ENCODE measurements around the gene CTAG2.
"Not testable (repeated sequence)": the region's sequence is repeated elsewhere in the genome, so short reads cannot be mapped to it uniquely, and the experiment has no call there.

CTAG2 gene

DNA sequence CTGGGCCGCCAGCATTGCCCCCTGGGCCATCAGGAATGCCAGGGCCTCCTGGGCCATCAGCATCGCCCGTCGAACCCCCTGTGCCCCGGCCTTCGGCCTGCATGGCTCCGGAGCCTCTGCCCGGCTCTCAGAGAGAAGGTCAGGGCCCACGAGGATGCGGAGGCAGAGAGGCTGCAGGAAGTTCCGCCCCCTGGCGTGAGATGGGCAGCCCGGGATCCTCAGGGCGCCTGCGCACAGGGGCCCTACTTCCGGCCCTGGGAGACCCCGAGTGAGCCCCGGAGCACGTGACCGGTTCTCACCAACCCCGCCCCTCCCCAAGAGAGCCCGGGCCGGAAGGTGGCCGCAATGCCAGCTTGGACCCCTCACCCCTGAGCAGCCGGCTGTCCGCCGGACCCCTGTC lies at the start of gene CTAG2:
TSS of gene CTAG2 (minus strand) at position 167 of the 400 bp plus-strand sequence. CDS start at position 103, 64 bp downstream.
- not testable (repeated sequence) for DNase-seq

DNA sequence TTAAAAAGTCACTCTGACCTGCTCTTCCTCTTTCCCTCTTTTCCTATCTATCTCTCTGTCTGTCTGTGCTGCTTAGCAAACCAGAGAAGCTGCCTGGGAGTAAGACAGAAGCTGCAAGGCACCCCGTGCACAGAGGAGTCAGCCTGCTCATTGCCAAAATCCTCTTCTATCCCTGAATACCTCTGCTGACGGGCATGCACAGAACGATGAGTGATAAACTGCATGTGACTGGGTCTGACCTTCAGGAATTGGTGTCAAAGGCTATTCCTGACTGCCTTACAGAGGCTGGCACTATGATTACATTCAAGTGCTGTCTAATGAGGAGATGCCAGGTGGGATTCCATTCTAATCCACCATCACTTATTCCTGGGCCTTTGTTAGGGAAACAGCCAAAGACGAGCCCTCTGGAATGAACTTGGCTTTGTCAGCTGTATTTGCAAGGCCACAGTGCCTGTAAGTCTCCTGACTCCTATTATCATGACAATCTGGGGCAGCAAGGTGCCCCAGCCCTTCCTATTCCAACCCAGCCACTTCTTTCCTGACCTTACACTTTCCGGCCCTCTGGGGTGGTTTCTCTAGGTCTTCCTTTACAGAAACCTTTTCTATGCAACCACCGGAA lies 45.4 kb upstream of the CTAG2 start:
- no peak for DNase-seq

DNA sequence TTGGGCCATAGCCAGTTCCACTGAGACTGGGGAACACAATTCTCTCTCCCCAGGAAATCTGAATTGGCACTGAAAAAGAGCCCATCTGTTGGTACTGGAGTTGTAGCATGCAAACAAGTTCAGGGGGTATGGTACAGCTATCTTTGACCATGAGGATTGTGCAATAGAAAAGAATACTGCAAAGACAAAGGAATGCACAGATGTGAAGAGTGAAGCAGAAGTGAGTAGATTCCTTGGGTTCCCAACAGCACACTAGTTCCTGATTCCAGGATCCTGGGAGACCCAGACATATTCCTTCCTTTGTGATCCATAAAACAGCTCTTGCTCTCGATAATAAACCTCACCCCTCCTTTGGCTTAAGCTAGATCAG lies 43.3 kb upstream of the CTAG2 start:
- no peak for DNase-seq

DNA sequence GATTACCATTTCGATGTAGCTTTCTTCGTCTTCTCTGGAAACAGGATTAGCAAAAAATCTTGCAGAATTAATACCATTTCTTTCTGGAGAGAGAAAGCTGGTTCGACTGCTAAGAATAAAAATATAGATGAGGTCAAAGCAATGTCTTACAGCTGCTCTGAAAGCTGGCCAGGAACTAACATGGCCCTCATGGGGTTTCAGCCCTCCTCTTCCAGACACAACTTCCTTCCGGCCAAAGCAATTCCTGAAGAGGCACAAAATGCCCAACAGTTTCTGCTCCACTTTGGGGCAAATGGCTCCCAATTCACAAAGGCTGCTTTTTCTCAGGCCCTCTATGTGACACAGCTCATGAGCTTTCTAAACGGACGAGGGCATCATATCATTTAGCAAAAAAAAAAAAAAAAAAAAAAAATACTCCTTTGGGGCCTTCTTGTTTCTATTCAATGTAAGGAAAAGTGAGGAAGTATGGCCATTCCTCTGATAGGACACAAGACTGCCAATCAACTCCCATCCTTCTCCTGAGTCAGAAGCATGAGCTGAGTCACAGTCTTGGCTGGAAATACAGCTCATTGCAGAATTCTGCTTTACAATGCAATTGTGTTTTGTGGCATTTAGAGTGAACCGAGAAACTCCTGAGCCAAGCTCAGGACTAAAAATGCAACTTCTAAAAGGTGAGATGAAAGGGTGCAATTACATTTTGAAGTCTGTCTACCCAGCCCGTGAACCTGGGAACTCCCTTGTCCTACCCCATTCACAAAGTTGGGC lies 42.7 kb upstream of the CTAG2 start:
- DNase-seq = no peak

DNA sequence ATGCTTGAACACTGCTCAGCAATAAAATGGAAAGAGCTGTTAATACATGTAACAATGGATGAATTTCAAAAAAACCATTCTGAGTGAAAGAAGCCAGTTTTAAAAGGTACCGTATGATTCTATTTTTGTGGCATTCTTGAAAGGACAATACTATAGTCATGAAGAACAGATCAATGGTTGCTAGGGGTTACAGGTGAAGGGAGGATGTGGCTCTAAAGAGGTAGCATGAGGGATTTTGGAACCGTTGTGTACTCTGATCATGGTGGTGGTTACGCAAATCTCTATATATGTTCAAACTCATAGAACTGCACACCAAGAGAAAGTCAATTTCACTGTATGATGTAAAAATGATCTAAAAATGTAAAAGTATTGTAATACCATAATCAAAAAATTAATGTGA lies 40.0 kb upstream of the CTAG2 start:
- DNase-seq = no peak

DNA sequence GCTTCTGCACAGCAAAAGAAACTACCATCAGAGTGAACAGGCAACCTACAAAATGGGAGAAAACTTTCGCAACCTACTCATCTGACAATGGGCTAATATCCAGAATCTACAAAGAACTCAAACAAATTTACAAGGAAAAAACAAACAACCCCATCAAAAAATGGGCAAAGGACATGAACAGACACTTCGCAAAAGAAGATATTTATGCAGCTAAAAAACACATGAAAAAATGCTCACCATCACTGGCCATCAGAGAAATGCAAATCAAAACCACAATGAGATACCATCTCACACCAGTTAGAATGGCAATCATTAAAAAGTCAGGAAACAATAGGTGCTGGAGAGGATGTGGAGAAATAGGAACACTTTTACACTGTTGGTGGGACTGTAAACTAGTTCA lies 37.1 kb upstream of the CTAG2 start:
- not testable (repeated sequence) for DNase-seq

DNA sequence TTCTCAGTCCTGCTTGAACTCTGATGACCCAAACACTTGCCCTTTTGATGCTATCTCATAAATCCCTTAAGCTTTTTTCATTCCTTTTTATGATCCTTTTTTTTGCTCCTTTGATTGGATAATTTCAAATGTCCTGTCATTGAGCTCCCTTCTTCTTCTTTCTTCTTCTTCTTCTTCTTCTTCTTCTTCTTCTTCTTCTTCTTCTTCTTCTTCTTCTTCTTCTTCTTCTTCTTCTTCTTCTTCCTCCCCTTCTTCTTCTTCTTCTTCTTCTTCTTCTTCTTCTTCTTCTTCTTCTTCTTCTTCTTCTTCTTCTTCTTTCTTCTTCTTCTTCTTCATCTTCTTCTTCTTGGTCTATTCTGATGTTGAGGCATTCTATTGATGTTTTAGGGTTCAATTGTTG lies 18.7 kb upstream of the CTAG2 start:
- DNase-seq = not testable (repeated sequence)

DNA sequence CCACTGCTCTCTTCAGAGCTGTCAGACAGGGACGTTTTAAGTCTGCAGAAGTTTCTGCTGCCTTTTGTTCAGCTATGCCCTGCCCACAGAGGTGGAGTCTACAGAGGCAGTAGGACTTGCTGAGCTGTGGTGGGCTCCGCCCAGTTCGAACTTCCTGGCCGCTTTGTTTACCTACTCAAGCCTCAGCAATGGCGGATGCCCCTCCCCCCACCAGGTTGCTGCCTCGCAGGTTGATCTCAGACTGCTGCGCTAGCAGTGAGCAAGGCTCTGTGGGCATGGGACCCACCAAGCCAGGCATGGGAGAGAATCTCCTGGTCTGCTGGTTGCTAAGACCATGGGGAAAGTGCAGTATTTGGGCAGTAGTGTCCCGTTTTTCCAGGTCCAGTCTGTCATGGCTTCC lies 17.5 kb upstream of the CTAG2 start:
- DNase-seq = not testable (repeated sequence)

DNA sequence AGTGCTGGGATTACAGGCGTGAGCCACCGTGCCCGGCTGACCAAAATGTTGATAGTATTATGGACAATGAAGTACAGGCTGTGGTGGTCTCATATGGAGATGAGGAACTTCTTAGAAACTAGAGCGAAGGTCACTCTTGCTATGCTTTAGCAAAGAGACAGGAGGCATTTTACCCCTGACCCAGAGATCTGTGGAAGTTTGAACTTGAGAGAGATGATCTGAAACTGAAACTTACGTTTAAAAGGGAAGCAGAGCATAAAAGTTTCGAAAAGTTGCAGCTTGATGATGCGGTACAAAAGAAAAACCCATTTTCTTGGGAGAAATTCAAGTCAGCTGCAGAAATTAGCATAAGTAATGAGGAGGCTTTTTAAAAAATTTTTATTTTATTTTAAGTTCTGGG lies 8.5 kb upstream of the CTAG2 start:
- no peak for DNase-seq

DNA sequence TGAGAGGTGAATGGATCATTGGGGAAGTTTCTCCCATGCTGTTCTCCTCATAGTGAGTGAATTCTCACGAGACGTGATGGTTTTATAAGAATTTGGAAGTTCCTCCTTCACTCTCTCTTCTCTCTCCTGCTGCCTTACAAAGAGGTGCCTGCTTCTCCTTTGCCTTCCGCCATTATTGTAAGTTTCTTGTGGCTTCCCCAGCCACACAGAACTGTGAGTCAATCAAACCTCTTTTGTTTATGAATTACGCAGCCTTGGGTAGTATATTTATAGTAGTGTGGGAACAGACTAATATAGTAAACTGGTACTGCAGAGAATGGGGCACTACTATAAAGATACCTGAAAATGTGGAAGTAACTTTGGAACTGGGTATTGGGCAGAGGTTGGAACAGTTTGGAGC lies 7.8 kb upstream of the CTAG2 start:
- no peak for DNase-seq

DNA sequence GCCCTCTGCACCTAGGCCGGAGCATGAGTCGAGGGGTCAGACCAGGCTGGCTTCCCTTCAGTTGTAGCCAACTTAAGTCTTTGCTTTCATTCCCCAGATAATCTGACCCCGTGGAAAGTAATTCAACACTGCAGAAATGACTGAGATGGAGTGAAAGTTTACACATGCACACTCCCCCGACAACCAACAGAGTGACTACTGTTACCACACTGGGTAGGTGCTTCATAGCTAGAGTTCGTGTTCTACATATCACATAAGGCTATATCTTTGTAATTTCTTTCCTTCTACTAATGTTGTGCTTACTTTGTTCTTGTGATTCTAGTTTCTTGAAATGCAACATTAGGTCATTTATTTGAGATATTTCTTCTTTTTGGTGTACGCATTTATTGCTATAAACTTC lies 7.2 kb upstream of the CTAG2 start:
- DNase-seq = no peak

DNA sequence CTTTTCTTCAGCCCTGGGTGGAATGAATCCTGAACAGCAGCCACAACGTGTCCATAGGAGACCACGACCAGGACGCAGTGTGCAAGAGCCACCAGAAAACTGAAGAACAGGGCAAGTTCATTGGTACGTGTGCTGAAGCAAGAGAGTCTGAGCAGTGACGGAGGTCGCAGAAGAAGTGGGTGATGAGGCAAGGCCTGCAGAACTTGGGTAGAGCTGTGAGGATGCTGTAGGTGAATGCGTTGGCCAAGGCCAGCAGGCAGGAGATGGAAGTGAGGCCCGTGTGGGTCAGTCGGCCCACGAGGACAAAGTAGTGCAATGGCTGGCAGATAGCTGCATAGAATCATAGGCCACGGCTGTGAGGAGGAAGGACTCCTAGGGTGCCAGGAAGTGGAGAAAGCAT lies 5.6 kb upstream of the CTAG2 start:
- DNase-seq = no peak

DNA sequence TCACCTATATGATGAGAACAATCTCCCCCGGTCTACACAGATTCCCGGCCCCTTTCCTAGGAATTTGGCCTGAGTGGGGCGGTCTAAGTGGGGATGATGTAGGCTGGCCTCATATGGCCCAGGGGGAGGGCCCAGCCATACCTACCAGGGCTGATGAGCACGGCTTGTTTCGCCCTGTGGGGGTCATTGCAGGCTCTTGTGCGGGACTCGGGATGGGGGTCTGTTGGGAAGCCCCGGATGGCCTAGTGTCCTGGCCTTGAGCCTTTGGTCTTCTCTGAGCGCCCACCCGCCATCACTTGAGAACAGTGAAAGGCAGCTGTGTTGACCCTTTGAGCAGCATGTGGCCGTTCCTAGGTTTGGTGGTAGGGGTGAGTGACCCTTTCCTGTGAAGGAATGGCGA lies 4.8 kb upstream of the CTAG2 start:
- no peak for DNase-seq

DNA sequence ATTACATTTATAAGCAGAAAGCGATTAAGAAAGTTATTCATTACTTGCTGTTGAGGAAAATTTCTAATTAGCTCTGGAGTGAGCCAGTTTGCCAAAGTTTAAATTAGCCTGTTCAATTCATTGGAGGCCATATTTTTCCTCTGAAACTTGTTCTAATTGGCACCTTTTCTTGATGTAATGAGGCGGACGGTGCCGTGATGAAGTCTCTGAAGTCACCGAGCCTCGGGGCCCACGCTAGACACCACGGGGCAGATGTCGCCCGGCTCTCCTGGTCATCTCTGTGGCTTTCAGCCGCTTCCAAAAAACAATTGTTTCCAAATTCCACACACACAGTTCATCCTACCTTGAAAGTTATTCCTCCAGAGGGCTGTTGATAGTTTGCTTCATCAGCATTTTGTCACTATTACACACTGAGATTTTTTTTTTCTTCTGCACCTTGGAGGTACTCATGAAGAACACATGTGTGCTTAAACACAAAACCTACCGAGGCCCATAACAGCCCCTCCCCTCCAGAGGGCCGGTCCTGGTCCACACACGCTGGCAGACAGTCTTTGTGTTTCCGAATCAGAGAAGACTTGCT lies 3.9 kb upstream of the CTAG2 start:
- no peak for DNase-seq

DNA sequence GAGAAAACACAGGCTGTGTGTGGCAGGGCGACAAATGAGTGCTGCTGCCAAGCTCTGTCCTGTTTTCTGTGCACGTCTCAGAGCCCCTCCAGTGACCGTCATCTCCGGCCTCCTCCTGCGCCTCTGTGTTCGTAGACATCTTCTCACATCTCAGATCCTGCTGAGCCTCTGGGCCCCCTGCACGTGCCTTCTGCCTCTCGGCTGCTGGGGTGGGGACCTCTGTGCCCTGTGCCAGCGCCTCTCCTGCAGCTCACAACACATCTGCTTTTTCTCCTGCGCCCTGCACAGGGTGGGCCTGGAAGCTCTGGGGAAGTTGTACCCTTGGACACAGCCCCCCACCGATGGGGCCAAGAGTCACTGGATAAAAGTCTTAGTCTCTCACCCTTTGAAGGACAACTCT lies 2.4 kb upstream of the CTAG2 start:
- DNase-seq = no peak

DNA sequence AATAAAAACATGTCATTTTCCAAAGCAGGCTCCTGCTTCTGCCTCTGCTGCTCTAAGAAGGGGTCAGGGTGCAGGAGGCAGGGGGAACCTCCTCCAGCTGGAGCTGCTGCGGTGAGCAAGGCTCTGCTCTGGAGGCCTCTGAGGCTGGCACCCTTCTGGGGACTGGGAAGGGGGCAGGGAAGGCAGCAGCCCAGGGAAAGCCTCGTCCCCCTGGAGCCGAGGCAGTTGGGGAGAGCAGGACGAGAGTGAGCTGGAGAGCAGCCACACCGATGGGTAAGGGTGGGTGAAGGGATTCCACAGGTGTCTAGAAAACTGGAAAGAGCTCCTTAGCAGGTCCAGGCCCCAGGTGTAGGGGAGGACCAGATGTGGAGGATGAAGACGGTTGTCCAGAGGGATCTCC lies 2.0 kb upstream of the CTAG2 start:
- no peak for DNase-seq

DNA sequence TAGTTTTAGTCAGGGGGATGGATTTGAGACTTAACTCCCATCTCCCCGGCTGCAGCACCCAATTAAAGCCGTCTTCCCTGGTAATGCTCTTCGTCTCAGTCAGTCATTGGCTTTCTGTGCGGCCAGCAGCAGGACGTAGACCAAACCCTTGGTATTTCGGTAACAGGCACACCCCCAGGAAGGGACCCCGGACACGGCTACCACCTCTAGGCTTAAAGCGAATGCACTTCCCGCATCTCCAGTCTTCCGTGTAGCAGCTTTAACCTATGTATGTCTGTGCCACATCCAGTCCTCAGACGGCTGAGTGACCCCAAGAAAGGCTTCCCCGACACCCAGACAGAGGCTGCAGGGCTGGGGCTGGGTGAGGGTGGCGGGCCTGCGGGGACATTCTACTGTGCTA lies 1.5 kb upstream of the CTAG2 start:
- DNase-seq = no peak

DNA sequence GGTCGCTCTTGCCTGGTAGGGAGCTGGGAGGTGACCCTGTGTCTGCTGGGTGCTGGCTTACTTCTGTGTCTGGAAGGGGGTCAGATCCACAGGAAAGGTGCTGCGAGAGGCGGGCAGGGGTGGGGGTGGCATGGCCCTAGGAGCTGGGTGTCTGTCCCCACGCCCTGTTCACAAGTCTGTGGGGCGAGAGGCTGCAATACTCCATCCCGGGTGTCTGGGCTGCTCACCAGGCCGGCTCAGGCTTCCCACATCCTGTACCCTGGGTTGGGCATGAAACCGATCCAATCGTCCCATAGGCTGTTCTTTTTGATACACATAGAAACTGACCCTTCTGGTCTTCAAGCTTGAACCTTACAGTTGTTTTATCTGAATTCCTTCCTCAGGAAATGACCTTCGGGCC lies 993 bp upstream of the CTAG2 start:
- DNase-seq = no peak

DNA sequence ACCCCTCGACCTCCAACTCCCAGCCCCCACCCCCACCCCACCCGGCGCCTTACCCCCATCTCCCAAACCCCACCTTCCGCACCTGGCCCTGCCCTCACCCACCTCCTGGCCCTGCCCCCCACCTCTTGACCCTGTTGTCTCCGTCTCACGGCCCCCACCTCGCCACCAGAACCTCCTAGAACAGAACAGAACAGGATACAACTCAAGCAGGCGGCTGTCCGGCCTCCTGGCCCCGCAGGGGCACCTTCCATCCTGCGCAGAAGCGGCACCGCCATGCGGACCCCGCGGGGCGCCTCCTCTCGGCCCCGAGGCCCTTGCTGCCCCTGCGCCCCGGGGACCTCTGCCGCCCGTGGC lies 354 bp downstream of the CTAG2 start:
- DNase-seq = no peak

DNA sequence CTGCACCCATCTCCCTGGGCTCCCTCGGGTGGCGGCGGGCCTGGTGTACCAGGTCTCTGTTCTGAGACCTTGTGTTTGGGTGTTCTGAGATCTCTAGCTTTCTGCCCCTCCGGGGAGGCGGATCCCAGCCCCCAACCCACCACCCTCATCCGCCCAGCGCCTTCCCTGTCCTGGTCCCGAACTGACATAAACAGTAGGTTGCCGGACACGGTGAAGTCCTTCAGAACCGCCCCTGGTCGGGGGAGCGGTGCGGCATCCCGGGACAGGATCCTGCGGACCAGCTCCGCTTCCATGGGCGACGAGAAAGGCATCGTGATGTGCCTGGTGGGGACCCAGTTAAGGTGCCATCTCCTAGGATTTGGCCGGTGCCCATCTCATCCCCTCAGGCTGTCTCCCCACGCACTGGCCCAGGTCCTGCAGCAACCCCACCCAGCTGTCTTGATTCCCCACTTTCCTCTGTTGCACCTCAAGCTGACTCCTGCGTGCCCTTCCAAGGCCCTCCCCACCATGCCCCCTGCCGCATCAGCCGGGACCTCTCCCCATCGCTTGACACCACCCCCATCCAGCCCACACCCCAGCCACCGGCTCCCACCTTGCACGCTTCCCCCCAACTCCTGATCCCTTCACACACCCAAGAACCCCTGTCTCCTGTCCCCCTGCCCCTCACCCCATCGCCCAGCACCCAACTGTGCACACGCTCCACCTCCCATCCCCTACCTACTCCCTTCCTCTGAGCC lies 900 bp downstream of the CTAG2 start:
- no peak for DNase-seq

DNA sequence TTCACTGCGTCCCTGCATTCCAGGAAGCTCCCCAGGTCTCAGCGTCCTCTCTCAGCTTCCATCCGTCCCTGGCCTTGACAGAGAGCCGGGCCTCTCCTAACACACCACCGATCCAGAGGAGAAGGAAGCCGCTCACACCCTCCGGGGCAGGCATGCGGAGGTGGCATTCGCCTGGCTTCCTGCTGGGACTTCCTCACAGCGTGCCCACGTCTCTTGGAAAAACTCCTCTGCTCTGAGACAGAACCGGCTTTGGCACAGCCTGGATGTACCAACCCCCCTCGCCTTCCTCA lies 3.2 kb downstream of the CTAG2 start:
- DNase-seq = no peak

DNA sequence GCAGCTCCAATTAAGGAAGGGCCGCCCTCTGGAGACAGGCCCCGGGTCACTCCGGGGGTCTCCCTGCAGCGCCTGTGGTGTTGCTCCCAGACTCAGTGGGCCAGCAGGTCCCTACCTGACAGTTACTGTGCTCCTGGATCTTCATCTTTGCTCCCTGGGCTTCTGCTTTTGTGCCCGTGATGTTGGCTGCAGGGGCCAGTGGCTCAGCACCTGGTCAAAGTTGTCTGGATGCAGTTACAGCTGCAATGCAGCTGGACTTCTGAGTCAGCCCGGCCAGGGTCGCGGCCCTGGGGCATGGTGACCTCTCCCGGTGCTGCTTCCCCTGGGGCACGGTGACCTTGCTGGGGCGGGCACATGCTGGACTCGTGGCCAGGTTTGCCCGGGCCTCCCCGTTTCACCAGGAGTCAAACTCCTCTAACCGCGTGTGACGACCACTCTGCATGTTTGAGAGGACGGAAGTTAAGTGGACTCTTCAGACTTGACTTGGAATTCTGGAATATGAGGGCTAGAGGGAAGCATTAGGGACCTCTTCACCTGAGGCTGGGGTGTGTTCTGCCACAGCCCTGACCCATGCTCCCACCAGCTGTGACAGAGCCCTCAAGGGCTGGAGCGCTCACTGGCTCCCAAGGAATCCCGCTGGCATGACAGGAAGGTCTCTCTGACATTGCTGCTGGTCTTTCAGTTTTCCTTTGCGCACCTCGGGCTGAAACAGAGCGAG lies 3.7 kb downstream of the CTAG2 start:
- DNase-seq = no peak

DNA sequence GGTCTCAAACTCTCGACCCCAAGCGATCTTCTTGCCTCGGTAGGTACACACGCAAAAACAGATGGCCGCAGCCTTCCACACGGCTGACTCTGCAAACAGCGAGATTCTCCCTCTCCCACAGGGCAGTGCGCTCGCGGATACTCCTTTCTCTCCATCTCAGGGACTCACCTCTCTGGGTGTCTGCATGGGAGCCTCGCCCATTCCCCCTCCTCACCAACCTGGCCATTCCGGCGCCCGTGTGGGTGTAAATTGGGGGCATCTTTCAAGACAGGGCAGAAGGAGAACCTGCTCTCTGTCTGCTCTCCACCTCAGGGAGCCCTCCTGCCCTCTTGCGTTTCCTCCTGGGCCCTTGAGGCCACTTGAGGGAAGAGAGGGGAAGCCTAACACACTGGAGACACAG lies 4.4 kb downstream of the CTAG2 start:
- DNase-seq = no peak

Measured in stimulated activated CD4-positive, alpha-beta T cell treated with anti-CD3 and anti-CD28 coated beads, Interleukin-2, amount 100 ng/mL, for 48 hours (primary cell).